AG10803 (cell line): Measurements from ENCODE around the gene RPS10.

Experiments used
- DNase-seq: peaks from one replicate; pipeline ENCODE4 v3.0.0; 2010; ENCODE audit warnings: low read depth
- H3K4me3 ChIP-seq: 2 replicates; pipeline ENCODE4 v1.5.1; 2011; ENCODE audit warnings: mild to moderate bottlenecking, low read length, control low read depth
- TF ChIP-seq, protein P1 (sequence below): conservative IDR thresholded peaks from 2 replicates; pipeline ENCODE4 v1.5.1; 2011; ENCODE audit warnings: mild to moderate bottlenecking, low read length, control low read depth, inconsistent platforms

Gene RPS10

GRCh38 chr6:34370361-34370760 is 55.5 kb downstream of the RPS10 start:
- DNase-seq, result no peak
- H3K4me3 ChIP-seq, result no peak overlapping the region
- TF ChIP-seq, protein P1, sequence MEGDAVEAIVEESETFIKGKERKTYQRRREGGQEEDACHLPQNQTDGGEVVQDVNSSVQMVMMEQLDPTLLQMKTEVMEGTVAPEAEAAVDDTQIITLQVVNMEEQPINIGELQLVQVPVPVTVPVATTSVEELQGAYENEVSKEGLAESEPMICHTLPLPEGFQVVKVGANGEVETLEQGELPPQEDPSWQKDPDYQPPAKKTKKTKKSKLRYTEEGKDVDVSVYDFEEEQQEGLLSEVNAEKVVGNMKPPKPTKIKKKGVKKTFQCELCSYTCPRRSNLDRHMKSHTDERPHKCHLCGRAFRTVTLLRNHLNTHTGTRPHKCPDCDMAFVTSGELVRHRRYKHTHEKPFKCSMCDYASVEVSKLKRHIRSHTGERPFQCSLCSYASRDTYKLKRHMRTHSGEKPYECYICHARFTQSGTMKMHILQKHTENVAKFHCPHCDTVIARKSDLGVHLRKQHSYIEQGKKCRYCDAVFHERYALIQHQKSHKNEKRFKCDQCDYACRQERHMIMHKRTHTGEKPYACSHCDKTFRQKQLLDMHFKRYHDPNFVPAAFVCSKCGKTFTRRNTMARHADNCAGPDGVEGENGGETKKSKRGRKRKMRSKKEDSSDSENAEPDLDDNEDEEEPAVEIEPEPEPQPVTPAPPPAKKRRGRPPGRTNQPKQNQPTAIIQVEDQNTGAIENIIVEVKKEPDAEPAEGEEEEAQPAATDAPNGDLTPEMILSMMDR, result no peak

- no peak for DNase-seq
- TF ChIP-seq, protein P1, result no peak
- no peak overlapping the region for H3K4me3 ChIP-seq
Observed at GRCh38 chr6:34369385-34369784, 56.5 kb downstream of the RPS10 start.
